Astrocyte (in vitro differentiated cells and primary cell): ENCODE results near the gene MBOAT2. TPM values are rescaled to one million over a fixed set of nuclear protein-coding genes. Genes with fewer than 3 reads are reported as not detected.

Experiments
- DNase-seq: peaks from one replicate; pipeline ENCODE4 v3.0.0-alpha.2; 2010; ENCODE audit warnings: low read depth
- FAIRE-seq: peaks from 2 replicates; lab custom pipeline; 2011; peaks lifted over from hg19 to GRCh38; lab: Jason Lieb, UNC
- H2AFZ ChIP-seq: 2 replicates; pipeline ENCODE4 v1.6.0; 2012; ENCODE audit warnings: low read depth, low read length, inconsistent platforms
- H3K27ac ChIP-seq: 2 replicates; pipeline ENCODE4 v1.5.1; 2011; ENCODE audit warnings: low read depth, low read length, inconsistent platforms
- H3K27me3 ChIP-seq: 2 replicates; pipeline ENCODE4 v1.6.0; 2011; ENCODE audit warnings: low read length, inconsistent platforms; ENCODE audit not compliant: insufficient read depth
- H3K36me3 ChIP-seq: 2 replicates; pipeline ENCODE4 v1.5.1; 2011; ENCODE audit warnings: low read length, inconsistent platforms; ENCODE audit not compliant: insufficient read depth
- H3K4me1 ChIP-seq: 2 replicates; pipeline ENCODE4 v1.5.1; 2011; ENCODE audit warnings: low read length, inconsistent platforms; ENCODE audit not compliant: insufficient read depth
- H3K4me2 ChIP-seq: 2 replicates; pipeline ENCODE4 v1.6.0; 2012; ENCODE audit warnings: low read length, inconsistent platforms
- H3K4me3 ChIP-seq: 2 replicates; pipeline ENCODE4 v1.5.1; 2011; ENCODE audit warnings: low read depth, mild to moderate bottlenecking, low read length, inconsistent platforms; ENCODE audit not compliant: insufficient read depth
- H3K79me2 ChIP-seq: 2 replicates; pipeline ENCODE4 v1.6.0; 2012; ENCODE audit warnings: mild to moderate bottlenecking, low read length, inconsistent platforms; ENCODE audit not compliant: insufficient read depth
- H3K9ac ChIP-seq: 2 replicates; pipeline ENCODE4 v1.6.0; 2012; ENCODE audit warnings: mild to moderate bottlenecking, low read length, inconsistent platforms
- H3K9me3 ChIP-seq: 2 replicates; pipeline ENCODE4 v1.5.1; 2012; ENCODE audit warnings: low read depth, mild to moderate bottlenecking, low read length, inconsistent platforms; ENCODE audit not compliant: insufficient read depth
- H4K20me1 ChIP-seq: 2 replicates; pipeline ENCODE4 v1.6.0; 2012; ENCODE audit warnings: low read length, inconsistent platforms; ENCODE audit not compliant: insufficient read depth
- H3K27ac Mint-ChIP-seq: one replicate; pipeline ENCODE4 v1.8.0; 2021; ENCODE audit warnings: mild to moderate bottlenecking, mixed read lengths; ENCODE audit not compliant: unreplicated experiment
- H3K27me3 Mint-ChIP-seq: one replicate; pipeline ENCODE4 v1.8.0; 2021; ENCODE audit warnings: low read depth, mixed read lengths; ENCODE audit not compliant: unreplicated experiment
- H3K36me3 Mint-ChIP-seq: one replicate; pipeline ENCODE4 v1.8.0; 2021; ENCODE audit warnings: low read depth, mixed read lengths; ENCODE audit not compliant: unreplicated experiment
- H3K4me1 Mint-ChIP-seq: one replicate; pipeline ENCODE4 v1.8.0; 2021; ENCODE audit warnings: low read depth, mixed read lengths; ENCODE audit not compliant: unreplicated experiment
- H3K4me3 Mint-ChIP-seq: one replicate; pipeline ENCODE4 v1.8.0; 2021; ENCODE audit warnings: mild to moderate bottlenecking, moderate library complexity, mixed read lengths; ENCODE audit not compliant: unreplicated experiment
- H3K9me3 Mint-ChIP-seq: one replicate; pipeline ENCODE4 v1.8.0; 2021; ENCODE audit warnings: mild to moderate bottlenecking, mixed read lengths; ENCODE audit not compliant: unreplicated experiment
- EZH2 ChIP-seq: IDR thresholded peaks from 2 replicates; pipeline ENCODE4 v1.6.1; 2012; ENCODE audit warnings: mild to moderate bottlenecking, low read length, inconsistent platforms; ENCODE audit not compliant: insufficient read depth
- total RNA-seq: library from RNA; stranded (reverse); gene quantifications from 2 replicates; pipeline ENCODE4 v1.2.1, GENCODE V29; 2021
- TF ChIP-seq, protein P1 (sequence below): IDR thresholded peaks from 2 replicates; pipeline ENCODE4 v1.5.1; 2011; ENCODE audit warnings: low read depth, mild to moderate bottlenecking, inconsistent platforms, low read length, moderate library complexity; ENCODE audit not compliant: insufficient read depth

The MBOAT2 gene
- total RNA-seq, 1 donor from 2014 or later, result 54.6 TPM

DNA sequence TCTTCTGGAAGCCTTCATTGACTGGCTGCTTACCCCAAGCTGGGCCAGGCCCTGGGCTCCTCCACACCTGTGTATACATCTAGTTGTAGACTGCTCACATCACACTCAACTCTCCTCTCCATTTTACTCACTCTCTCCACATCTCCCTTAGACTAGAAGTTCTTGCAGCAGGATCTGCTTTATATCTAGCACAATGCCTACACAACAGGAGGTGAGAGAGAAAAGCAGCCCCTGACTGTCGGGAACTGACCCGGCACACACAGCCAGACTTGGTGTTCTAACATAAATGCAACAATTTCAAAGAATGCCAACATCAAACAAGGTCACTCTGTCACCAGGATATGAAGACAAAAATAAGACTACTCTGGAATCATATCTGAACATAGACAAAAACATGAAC, 172.0 kb downstream of the MBOAT2 start:
- H3K27me3 Mint-ChIP-seq, result no peaks in the 10 kb centered on the region
- no peak overlapping the region for H3K27ac Mint-ChIP-seq
- Histone ChIP-seq H3K36me3 (no peaks in the 10 kb centered on the region), H3K9ac (no peak overlapping the region), H3K27ac (no peak overlapping the region), H3K79me2 (peaks cover 96% of the 10 kb centered on the region), H3K4me3 (no peak overlapping the region), H3K9me3 (no peaks in the 10 kb centered on the region), H4K20me1 (peaks cover 87% of the 10 kb centered on the region), H3K4me2 (no peak overlapping the region), H3K4me1 (peaks cover 6% of the 10 kb centered on the region), H2AFZ (no peak overlapping the region), H3K27me3 (no peaks in the 10 kb centered on the region)
- H3K9me3 Mint-ChIP-seq, result no peaks in the 10 kb centered on the region
- TF ChIP-seq, protein P1, sequence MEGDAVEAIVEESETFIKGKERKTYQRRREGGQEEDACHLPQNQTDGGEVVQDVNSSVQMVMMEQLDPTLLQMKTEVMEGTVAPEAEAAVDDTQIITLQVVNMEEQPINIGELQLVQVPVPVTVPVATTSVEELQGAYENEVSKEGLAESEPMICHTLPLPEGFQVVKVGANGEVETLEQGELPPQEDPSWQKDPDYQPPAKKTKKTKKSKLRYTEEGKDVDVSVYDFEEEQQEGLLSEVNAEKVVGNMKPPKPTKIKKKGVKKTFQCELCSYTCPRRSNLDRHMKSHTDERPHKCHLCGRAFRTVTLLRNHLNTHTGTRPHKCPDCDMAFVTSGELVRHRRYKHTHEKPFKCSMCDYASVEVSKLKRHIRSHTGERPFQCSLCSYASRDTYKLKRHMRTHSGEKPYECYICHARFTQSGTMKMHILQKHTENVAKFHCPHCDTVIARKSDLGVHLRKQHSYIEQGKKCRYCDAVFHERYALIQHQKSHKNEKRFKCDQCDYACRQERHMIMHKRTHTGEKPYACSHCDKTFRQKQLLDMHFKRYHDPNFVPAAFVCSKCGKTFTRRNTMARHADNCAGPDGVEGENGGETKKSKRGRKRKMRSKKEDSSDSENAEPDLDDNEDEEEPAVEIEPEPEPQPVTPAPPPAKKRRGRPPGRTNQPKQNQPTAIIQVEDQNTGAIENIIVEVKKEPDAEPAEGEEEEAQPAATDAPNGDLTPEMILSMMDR, result no peak
- TF ChIP-seq EZH2, result no peak
- FAIRE-seq (no peak), DNase-seq (no peak)
- H3K36me3 Mint-ChIP-seq, result no peaks in the 10 kb centered on the region
- H3K4me1 Mint-ChIP-seq, result no peaks in the 10 kb centered on the region
- no peak overlapping the region for H3K4me3 Mint-ChIP-seq

DNA sequence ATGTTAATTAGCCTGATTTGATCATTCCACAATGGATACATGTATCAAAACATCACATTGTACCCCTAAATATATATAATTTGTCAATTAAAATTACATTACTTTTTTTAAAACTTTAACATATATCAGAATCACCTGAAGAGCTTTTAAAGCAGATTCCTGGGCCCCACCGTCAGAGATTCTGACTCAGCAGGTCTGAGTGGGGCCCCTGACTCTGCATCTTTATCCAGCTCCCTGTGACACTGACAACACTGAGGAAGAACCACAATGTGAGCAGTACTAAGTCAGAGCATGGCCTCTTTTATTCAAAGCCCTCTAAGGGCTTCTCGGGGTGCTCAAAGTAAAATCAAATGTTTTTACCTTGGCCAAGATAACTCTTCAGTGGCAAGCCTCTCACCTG, 175.8 kb downstream of the MBOAT2 start:
- Histone ChIP-seq H3K9me3 (no peaks in the 10 kb centered on the region), H3K36me3 (peaks cover 7% of the 10 kb centered on the region), H3K4me1 (no peaks in the 10 kb centered on the region), H3K79me2 (peaks cover 62% of the 10 kb centered on the region), H3K27ac (no peak overlapping the region), H3K4me3 (no peak overlapping the region), H4K20me1 (peaks cover 54% of the 10 kb centered on the region), H3K27me3 (no peaks in the 10 kb centered on the region), H3K9ac (no peak overlapping the region), H2AFZ (no peak overlapping the region), H3K4me2 (no peak overlapping the region)
- Mint-ChIP-seq H3K36me3 (peaks cover 3% of the 10 kb centered on the region), H3K27ac (no peak overlapping the region), H3K4me1 (no peaks in the 10 kb centered on the region), H3K9me3 (no peaks in the 10 kb centered on the region), H3K27me3 (no peaks in the 10 kb centered on the region), H3K4me3 (no peak overlapping the region)
- no peak for TF ChIP-seq EZH2
- TF ChIP-seq, protein P1, result no peak
- DNase-seq (no peak), FAIRE-seq (no peak)

DNA sequence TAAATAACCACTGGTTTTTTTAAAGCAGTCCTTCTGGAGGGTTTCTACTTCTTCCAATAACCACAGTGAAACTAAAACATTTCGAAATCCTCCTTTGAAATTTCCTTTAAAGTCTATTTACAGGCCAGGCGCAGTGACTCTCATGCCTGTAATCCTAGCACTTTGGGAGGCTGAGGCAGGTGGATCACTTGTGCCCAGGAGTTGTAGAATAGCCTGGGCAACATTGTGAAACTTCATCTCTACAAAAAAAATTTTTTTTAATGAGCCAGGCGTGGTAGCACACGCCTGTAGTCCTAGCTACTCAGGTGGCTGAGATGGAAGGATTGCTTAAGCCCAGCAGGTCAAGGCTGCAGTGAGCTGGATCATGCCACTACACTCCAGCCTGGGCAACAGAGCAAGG, 181.3 kb downstream of the MBOAT2 start:
- peaks cover 24% of the 10 kb centered on the region for H4K20me1 ChIP-seq
- TF ChIP-seq EZH2, result no peak
- TF ChIP-seq, protein P1, result no peak
- no peak for DNase-seq
- no peak overlapping the region for H3K4me3 ChIP-seq
- peaks cover 6% of the 10 kb centered on the region for H3K36me3 Mint-ChIP-seq
- no peak overlapping the region for H3K27ac ChIP-seq
- H3K4me1 ChIP-seq, result no peaks in the 10 kb centered on the region
- no peaks in the 10 kb centered on the region for H3K27me3 ChIP-seq
- FAIRE-seq, result no peak
- no peak overlapping the region for H3K9ac ChIP-seq
- peaks cover 15% of the 10 kb centered on the region for H3K36me3 ChIP-seq
- no peak overlapping the region for H3K27ac Mint-ChIP-seq
- no peaks in the 10 kb centered on the region for H3K9me3 Mint-ChIP-seq
- no peak overlapping the region for H2AFZ ChIP-seq
- H3K4me1 Mint-ChIP-seq, result peaks cover 3% of the 10 kb centered on the region
- no peaks in the 10 kb centered on the region for H3K9me3 ChIP-seq
- H3K4me3 Mint-ChIP-seq, result no peak overlapping the region
- no peak overlapping the region for H3K4me2 ChIP-seq
- H3K27me3 Mint-ChIP-seq, result no peaks in the 10 kb centered on the region
- peaks cover 7% of the 10 kb centered on the region for H3K79me2 ChIP-seq
